H1 (cell line): ENCODE data around the gene THAP4. TPM values are rescaled to one million over a fixed set of nuclear protein-coding genes. Genes with fewer than 3 reads are reported as not detected.

Source experiments
- CTCF ChIA-PET: fragments of 300-600 bp; sonication (Branson Sonifier 250); formaldehyde crosslinking; loops from one replicate; lab custom pipeline; 2021; ENCODE audit not compliant: partially characterized antibody; lab: Charles Lee
- POLR2A ChIA-PET: fragments of 300-600 bp; sonication (Branson Sonifier 250); formaldehyde crosslinking; loops from one replicate; lab custom pipeline; 2021; ENCODE audit warnings: inconsistent platforms; ENCODE audit not compliant: partially characterized antibody; lab: Charles Lee
- DNase-seq, 2 experiments: peaks; one replicate each; pipeline versions ENCODE4 v3.0.0 to v3.0.0-alpha.2; 2010 to 2022; ENCODE audit warnings: low spot score in 2 of 2, low read depth in 1 of 2, mixed read lengths in 1 of 2
- FAIRE-seq: peaks from 2 replicates; lab custom pipeline; 2011; peaks lifted over from hg19 to GRCh38; lab: Jason Lieb, UNC
- H2AFZ ChIP-seq: 2 replicates; pipeline ENCODE4 v1.8.1; 2012; ENCODE audit warnings: low read length, inconsistent platforms
- H2AK5ac ChIP-seq: 2 replicates; pipeline ENCODE4 v1.6.1; 2013; ENCODE audit warnings: low read depth, low read length
- H2BK120ac ChIP-seq: replicated peaks from 2 replicates; pipeline ENCODE3; 2013; ENCODE audit warnings: low read depth, low read length, inconsistent platforms
- H2BK12ac ChIP-seq: 2 replicates; pipeline ENCODE4 v1.6.1; 2013; ENCODE audit warnings: low read depth, low read length
- H2BK15ac ChIP-seq: 2 replicates; pipeline ENCODE4 v1.6.1; 2013; ENCODE audit warnings: low read length
- H2BK20ac ChIP-seq: 2 replicates; pipeline ENCODE4 v1.6.1; 2013; ENCODE audit warnings: low read length
- H2BK5ac ChIP-seq: 2 replicates; pipeline ENCODE4 v1.6.1; 2013; ENCODE audit warnings: low read depth, low read length
- H3K14ac ChIP-seq: 2 replicates; pipeline ENCODE4 v1.6.1; 2013; ENCODE audit warnings: inconsistent platforms; ENCODE audit not compliant: insufficient read length
- H3K18ac ChIP-seq: 2 replicates; pipeline ENCODE4 v1.6.1; 2013; ENCODE audit warnings: low read length; ENCODE audit errors: extremely low read depth
- H3K23ac ChIP-seq: 2 replicates; pipeline ENCODE4 v1.6.1; 2013; ENCODE audit warnings: inconsistent platforms; ENCODE audit not compliant: insufficient read length
- H3K23me2 ChIP-seq: 2 replicates; pipeline ENCODE4 v1.6.1; 2013; ENCODE audit warnings: low read depth, low read length
- H3K27ac ChIP-seq: 2 replicates; pipeline ENCODE4 v1.6.1; 2011; ENCODE audit warnings: low read depth, low read length, inconsistent platforms
- H3K27me3 ChIP-seq, 4 experiments: replicated peaks in 1 of 4; 1 replicate in 1 of 4; 2 replicates in 3 of 4; pipeline versions ENCODE4 v1.6.1 to v1.8.1; 2011 to 2013; ENCODE audit warnings: low read length in 3 of 4, mild to moderate bottlenecking in 3 of 4, inconsistent platforms in 2 of 4, mixed read lengths in 2 of 4, moderate library complexity in 1 of 4; ENCODE audit not compliant: control insufficient read depth in 3 of 4, insufficient read depth in 3 of 4; ENCODE audit errors: extremely low read depth in 1 of 4
- H3K36me3 ChIP-seq, 4 experiments: 2 replicates each; pipeline versions ENCODE4 v1.6.1 to v1.8.1; 2011 to 2013; ENCODE audit warnings: mild to moderate bottlenecking in 4 of 4, low read length in 3 of 4, moderate library complexity in 2 of 4, control low read depth in 1 of 4, inconsistent platforms in 1 of 4; ENCODE audit not compliant: insufficient read depth in 4 of 4, control insufficient read depth in 2 of 4
- H3K4ac ChIP-seq: replicated peaks from 2 replicates; pipeline ENCODE3; 2013; ENCODE audit warnings: low read length, low read depth, mixed read lengths, inconsistent platforms; ENCODE audit not compliant: insufficient read length
- H3K4me1 ChIP-seq, 4 experiments: replicated peaks in 1 of 4; 1 replicate in 1 of 4; 2 replicates in 3 of 4; pipeline versions ENCODE4 v1.6.1 to v1.8.1; 2011 to 2013; ENCODE audit warnings: low read length in 3 of 4, inconsistent platforms in 2 of 4, mixed read lengths in 1 of 4; ENCODE audit not compliant: insufficient read depth in 4 of 4, control insufficient read depth in 3 of 4
- H3K4me2 ChIP-seq, 2 experiments: 2 replicates each; pipeline versions ENCODE4 v1.6.1 to v1.8.1; 2011 to 2013; ENCODE audit warnings: low read depth in 2 of 2, low read length in 2 of 2, control low read depth in 1 of 2, inconsistent platforms in 1 of 2, mild to moderate bottlenecking in 1 of 2; ENCODE audit not compliant: insufficient read depth in 1 of 2
- H3K4me3 ChIP-seq, 4 experiments: fragments of 200-600, 300-600 bp in 1 of 4; sonication (generic), shearing (Covaris generic), sonication (Bioruptor Twin) in 1 of 4; 2 replicates each; pipeline versions ENCODE4 v1.5.1 to v1.8.1; 2011 to 2016; ENCODE audit warnings: low read length in 4 of 4, low read depth in 3 of 4, control low read depth in 2 of 4, inconsistent platforms in 2 of 4, mild to moderate bottlenecking in 2 of 4, mixed read lengths in 1 of 4, moderate library complexity in 1 of 4; ENCODE audit not compliant: insufficient read depth in 2 of 4; ENCODE audit errors: extremely low read depth in 1 of 4
- H3K56ac ChIP-seq: replicated peaks from 2 replicates; pipeline ENCODE3; 2013; ENCODE audit warnings: low read depth, mild to moderate bottlenecking, mixed read lengths, low read length, inconsistent platforms; ENCODE audit not compliant: insufficient read length
- H3K79me1 ChIP-seq: 2 replicates; pipeline ENCODE4 v1.6.1; 2013; ENCODE audit warnings: low read depth, low read length, control low read depth
- H3K79me2 ChIP-seq, 2 experiments: 2 replicates each; pipeline versions ENCODE4 v1.6.1 to v1.8.1; 2012 to 2013; ENCODE audit warnings: low read length in 2 of 2, mild to moderate bottlenecking in 2 of 2, inconsistent platforms in 1 of 2; ENCODE audit not compliant: insufficient read depth in 2 of 2, control insufficient read depth in 1 of 2
- H3K9ac ChIP-seq, 4 experiments: replicated peaks in 1 of 4; 1 replicate in 1 of 4; 2 replicates in 3 of 4; pipeline versions ENCODE4 v1.6.1 to v1.8.1; 2011 to 2013; ENCODE audit warnings: low read depth in 3 of 4, low read length in 3 of 4, control low read depth in 2 of 4, mild to moderate bottlenecking in 2 of 4, moderate library complexity in 2 of 4, inconsistent platforms in 1 of 4; ENCODE audit errors: extremely low read depth in 1 of 4
- H3K9me3 ChIP-seq, 2 experiments: 2 replicates each; pipeline versions ENCODE4 v1.6.1 to v1.8.1; 2012 to 2013; ENCODE audit warnings: mild to moderate bottlenecking in 2 of 2, moderate library complexity in 2 of 2, control low read depth in 1 of 2, inconsistent platforms in 1 of 2, low read depth in 1 of 2, low read length in 1 of 2, mixed read lengths in 1 of 2; ENCODE audit not compliant: insufficient read depth in 2 of 2
- H4K20me1 ChIP-seq, 2 experiments: replicated peaks in 1 of 2; 2 replicates each; pipeline versions ENCODE3 to v1.8.1; 2011 to 2013; ENCODE audit warnings: inconsistent platforms in 2 of 2, low read length in 2 of 2, mild to moderate bottlenecking in 1 of 2; ENCODE audit not compliant: insufficient read depth in 2 of 2, control insufficient read depth in 1 of 2
- H4K5ac ChIP-seq: 2 replicates; pipeline ENCODE4 v1.6.1; 2013; ENCODE audit warnings: low read length, low read depth, mixed read lengths, inconsistent platforms; ENCODE audit not compliant: insufficient read length
- H4K8ac ChIP-seq: 2 replicates; pipeline ENCODE4 v1.8.0; 2013; ENCODE audit warnings: mild to moderate bottlenecking, moderate library complexity, low read length, inconsistent platforms; ENCODE audit not compliant: insufficient read depth; ENCODE audit errors: extremely low read depth
- H4K91ac ChIP-seq: replicated peaks from 2 replicates; pipeline ENCODE3; 2013; ENCODE audit warnings: low read length, mixed read lengths, inconsistent platforms; ENCODE audit not compliant: insufficient read length
- BRCA1 ChIP-seq: IDR thresholded peaks from 2 replicates; pipeline ENCODE4 v1.6.1; 2012; ENCODE audit warnings: low read depth, low read length, improper control_type of control experiment
- E2F6 ChIP-seq: IDR thresholded peaks from 2 replicates; pipeline ENCODE4 v1.6.1; 2012; ENCODE audit warnings: inconsistent platforms
- GABPA ChIP-seq: IDR thresholded peaks from 2 replicates; pipeline ENCODE4 v1.6.1; 2011; ENCODE audit warnings: mild to moderate bottlenecking, low read length, moderate library complexity, borderline replicate concordance; ENCODE audit not compliant: insufficient read depth
- GTF2F1 ChIP-seq: IDR thresholded peaks from 2 replicates; pipeline ENCODE4 v1.6.1; 2012; ENCODE audit warnings: low read depth, low read length, improper control_type of control experiment, borderline replicate concordance
- JUND ChIP-seq: IDR thresholded peaks from 2 replicates; pipeline ENCODE4 v1.6.1; 2011; ENCODE audit warnings: mild to moderate bottlenecking, improper control_type of control experiment, low read length
- SIX5 ChIP-seq: IDR thresholded peaks from 2 replicates; pipeline ENCODE4 v1.6.1; 2011; ENCODE audit warnings: mild to moderate bottlenecking, low read depth, low read length
- TAF7 ChIP-seq: optimal IDR thresholded peaks from 2 replicates; pipeline ENCODE3; 2011; ENCODE audit warnings: low read depth, mild to moderate bottlenecking, inconsistent platforms, low read length, moderate library complexity, borderline replicate concordance
- YY1 ChIP-seq: IDR thresholded peaks from 2 replicates; pipeline ENCODE4 v1.6.1; 2011; ENCODE audit warnings: low read depth, mild to moderate bottlenecking, low read length
- WGBS, 2 experiments: shearing (Covaris generic) in 1 of 2; methylation state at CpG; one replicate each; pipeline versions ENCODE4 v1.1.6 to v1.1.7; 2013 to 2015; ENCODE audit warnings: low lambda C conversion rate in 2 of 2, mixed read lengths in 2 of 2, inconsistent platforms in 1 of 2, low coverage in 1 of 2, missing lambda C conversion rate in 1 of 2; ENCODE audit not compliant: insufficient replicate concordance in 2 of 2, insufficient coverage in 1 of 2, insufficient read length in 1 of 2; ENCODE audit errors: extremely low coverage in 1 of 2, missing lambda C conversion rate in 1 of 2; 5-methylcytosine and 5-hydroxymethylcytosine counted together
- polyA plus RNA-seq, 7 experiments: library from polyadenylated mRNA; depleted of rRNA in 3 of 7; stranded (reverse) in 5 of 7; unstranded in 2 of 7; fragments of >200 nt in 5 of 7; fragments of 200-250 nt in 2 of 7; gene quantifications; 1 replicate in 5 of 7; 2 replicates in 1 of 7; 4 replicates in 1 of 7; pipeline versions ENCODE4 v1.2.1 to v1.2.3, GENCODE V29; 2011 to 2013; ENCODE audit warnings: missing spikeins in 2 of 7, mixed read lengths in 2 of 7
- total RNA-seq: library from RNA; stranded (reverse); fragmentation: NEBNext Ultra II Directional; extraction: Animal tissue kit (Norgen Biotek cat#: 25700); gene quantifications from 2 replicates; pipeline ENCODE4 v1.2.1, GENCODE V29; 2021
- TF ChIP-seq, protein P1 (sequence below): IDR thresholded peaks from 2 replicates; pipeline ENCODE4 v1.6.1; 2011; ENCODE audit warnings: low read depth, mild to moderate bottlenecking, low read length; ENCODE audit not compliant: insufficient read depth
- TF ChIP-seq, protein P2 (sequence below), 3 experiments: IDR thresholded peaks; 1 replicate in 2 of 3; 2 replicates in 1 of 3; pipeline versions ENCODE4 v1.5.1 to v1.6.1; 2011; ENCODE audit warnings: low read length in 3 of 3, mild to moderate bottlenecking in 3 of 3, inconsistent platforms in 2 of 3, low read depth in 1 of 3, moderate library complexity in 1 of 3; ENCODE audit not compliant: insufficient read depth in 1 of 3; ENCODE audit errors: control extremely low read depth in 1 of 3

The THAP4 gene
- total and polyA plus RNA-seq, 2 of the 8 experiments (the other 6 are each of a cell fraction or from before 2014, with no cell fraction given), result 78.9 to 83.6 TPM

DNA sequence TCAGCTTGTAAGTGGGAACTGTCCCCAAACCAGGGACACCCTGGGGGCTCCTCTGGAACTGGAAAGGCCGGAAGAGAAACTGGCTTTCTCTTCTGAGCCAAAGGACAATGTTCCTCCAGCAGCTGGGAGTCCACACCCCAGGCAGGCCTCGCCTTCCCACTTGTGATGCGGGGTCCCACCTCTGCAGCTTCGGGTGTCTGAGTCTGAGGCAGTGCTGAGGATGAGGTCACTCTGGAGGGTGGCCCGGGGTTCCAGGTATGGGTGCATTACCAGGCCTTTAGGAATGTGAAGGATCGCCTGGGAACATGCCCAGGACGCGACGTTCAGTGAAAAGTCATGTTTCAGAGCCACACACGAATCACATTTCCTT lies 96.6 kb downstream of the THAP4 start:
- Histone ChIP-seq H3K27me3 (peaks cover 18 to 35% (median 30%) of the 10 kb centered on the region in 4 experiments), H3K56ac (no peak overlapping the region), H3K23ac (no peak overlapping the region), H2BK15ac (no peak overlapping the region), H3K4me1 (peaks cover 3 to 10% (median 4%) of the 10 kb centered on the region in 4 experiments), H4K91ac (no peak overlapping the region), H3K18ac (no peak overlapping the region), H4K5ac (no peak overlapping the region), H4K8ac (peak overlapping the region; percentile 73; the same call in 1 of the 2 replicates), H3K4ac (no peak overlapping the region), H3K14ac (no peak overlapping the region), H3K9me3 (no peaks in the 10 kb centered on the region), H2AK5ac (no peak overlapping the region), H2BK20ac (no peak overlapping the region), H3K23me2 (peaks cover 11% of the 10 kb centered on the region; the same call in 1 of the 2 replicates), H2BK120ac (no peak overlapping the region), H3K27ac (no peak overlapping the region), H2BK5ac (no peak overlapping the region), H3K4me3 (peak overlapping the region; percentile 49 to 64 (median 54)), H3K79me2 (no peaks in the 10 kb centered on the region), H3K9ac (peak overlapping the region in 2 of 4 experiments; percentile 6 to 13; a peak in 2 of 7 replicates), H3K4me2 (peak overlapping the region; percentile 67 to 83), H3K36me3 (no peaks in the 10 kb centered on the region), H2AFZ (no peak overlapping the region), H4K20me1 (no peaks in the 10 kb centered on the region), H3K79me1 (no peaks in the 10 kb centered on the region), H2BK12ac (no peak overlapping the region)
- FAIRE-seq (no peak), DNase-seq (no peak)
- CTCF ChIA-PET, result interaction anchor here (1.2 to 1.6 kb wide), 2 partner anchors 15 to 182 kb away, joined by 3 to 4 read pairs; no protein-coding TSS in a partner anchor
- POLR2A ChIA-PET, result interaction anchor here (0.7 to 1.7 kb wide), 3 partner anchors 28 to 50 kb away, joined by 3 to 4 read pairs (median 3); no protein-coding TSS in a partner anchor
- 64% methylated on average over 10 of the region's 10 CpGs; no CpG with 5 or more reads in 1 of the 2 experiments for WGBS, 2 experiments
- no peak for TF ChIP-seq JUND
- no peak for TF ChIP-seq SIX5
- TF ChIP-seq YY1, result no peak
- TF ChIP-seq, protein P1, sequence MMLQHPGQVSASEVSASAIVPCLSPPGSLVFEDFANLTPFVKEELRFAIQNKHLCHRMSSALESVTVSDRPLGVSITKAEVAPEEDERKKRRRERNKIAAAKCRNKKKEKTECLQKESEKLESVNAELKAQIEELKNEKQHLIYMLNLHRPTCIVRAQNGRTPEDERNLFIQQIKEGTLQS, result no peak
- no peak for TF ChIP-seq TAF7
- TF ChIP-seq E2F6, result no peak
- TF ChIP-seq GTF2F1, result no peak
- no peak for TF ChIP-seq GABPA
- TF ChIP-seq, protein P2, sequence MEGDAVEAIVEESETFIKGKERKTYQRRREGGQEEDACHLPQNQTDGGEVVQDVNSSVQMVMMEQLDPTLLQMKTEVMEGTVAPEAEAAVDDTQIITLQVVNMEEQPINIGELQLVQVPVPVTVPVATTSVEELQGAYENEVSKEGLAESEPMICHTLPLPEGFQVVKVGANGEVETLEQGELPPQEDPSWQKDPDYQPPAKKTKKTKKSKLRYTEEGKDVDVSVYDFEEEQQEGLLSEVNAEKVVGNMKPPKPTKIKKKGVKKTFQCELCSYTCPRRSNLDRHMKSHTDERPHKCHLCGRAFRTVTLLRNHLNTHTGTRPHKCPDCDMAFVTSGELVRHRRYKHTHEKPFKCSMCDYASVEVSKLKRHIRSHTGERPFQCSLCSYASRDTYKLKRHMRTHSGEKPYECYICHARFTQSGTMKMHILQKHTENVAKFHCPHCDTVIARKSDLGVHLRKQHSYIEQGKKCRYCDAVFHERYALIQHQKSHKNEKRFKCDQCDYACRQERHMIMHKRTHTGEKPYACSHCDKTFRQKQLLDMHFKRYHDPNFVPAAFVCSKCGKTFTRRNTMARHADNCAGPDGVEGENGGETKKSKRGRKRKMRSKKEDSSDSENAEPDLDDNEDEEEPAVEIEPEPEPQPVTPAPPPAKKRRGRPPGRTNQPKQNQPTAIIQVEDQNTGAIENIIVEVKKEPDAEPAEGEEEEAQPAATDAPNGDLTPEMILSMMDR (IDR thresholded peaks at IDR 0.05; ENCODE audit: control extremely low read depth in 1 of 3, insufficient read depth in 1 of 3, low read depth in 1 of 3, low read length in 3 of 3), result no peak
- no peak for TF ChIP-seq BRCA1
